ENCODE results near the gene BET1L.

Gene BET1L

DNA sequence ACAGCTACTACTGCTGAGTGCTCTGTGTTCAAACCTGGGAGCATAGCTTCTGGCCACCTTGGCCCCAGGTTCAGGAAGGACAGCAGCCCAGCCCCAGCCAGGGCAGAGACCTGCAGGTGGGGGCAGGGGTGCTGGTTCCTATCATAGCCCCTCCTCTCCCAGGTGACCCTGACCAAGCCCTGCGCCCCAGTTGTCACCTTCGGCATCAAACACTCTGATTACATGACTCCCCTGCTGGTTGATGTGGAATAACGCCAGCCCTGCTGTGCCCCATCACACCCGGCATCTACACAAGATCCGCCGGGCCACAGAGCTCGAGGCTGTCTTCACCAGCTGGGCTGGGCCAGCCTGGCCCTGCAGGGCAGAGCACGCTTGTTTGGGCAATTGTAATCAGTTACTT is 7.4 kb downstream of the BET1L start:
- Histone ChIP-seq H3K4me3 (ENCODE audit: low read depth in 1 of 2, low read length in 2 of 2) (no peak overlapping the region), H3K9me3 (ENCODE audit: insufficient read depth, low read length, severe bottlenecking) (no peaks in the 10 kb centered on the region), H3K9ac (ENCODE audit: low read depth, low read length) (no peak overlapping the region), H3K36me3 (ENCODE audit: insufficient read depth, low read length) (peaks cover 11% of the 10 kb centered on the region), H4K20me1 (ENCODE audit: insufficient read depth, low read length) (peaks cover 21% of the 10 kb centered on the region; the same call in 1 of the 2 replicates), H3K4me2 (ENCODE audit: insufficient read depth, low read length) (no peak overlapping the region), H3K79me2 (ENCODE audit: insufficient read depth, low read length) (no peaks in the 10 kb centered on the region; the same call in 1 of the 2 replicates), H2AFZ (ENCODE audit: low read depth, low read length) (no peak overlapping the region), H3K27ac (ENCODE audit: low read length) (no peak overlapping the region), H3K27me3 (ENCODE audit: insufficient read depth, low read length, poor library complexity) (no peaks in the 10 kb centered on the region), H3K4me1 (ENCODE audit: insufficient read depth, low read length) (no peaks in the 10 kb centered on the region)
- no peak for TF ChIP-seq EZH2 (IDR thresholded peaks at IDR 0.05; ENCODE audit: borderline replicate concordance, low read depth, low read length, severe bottlenecking)
- TF ChIP-seq, protein P1, sequence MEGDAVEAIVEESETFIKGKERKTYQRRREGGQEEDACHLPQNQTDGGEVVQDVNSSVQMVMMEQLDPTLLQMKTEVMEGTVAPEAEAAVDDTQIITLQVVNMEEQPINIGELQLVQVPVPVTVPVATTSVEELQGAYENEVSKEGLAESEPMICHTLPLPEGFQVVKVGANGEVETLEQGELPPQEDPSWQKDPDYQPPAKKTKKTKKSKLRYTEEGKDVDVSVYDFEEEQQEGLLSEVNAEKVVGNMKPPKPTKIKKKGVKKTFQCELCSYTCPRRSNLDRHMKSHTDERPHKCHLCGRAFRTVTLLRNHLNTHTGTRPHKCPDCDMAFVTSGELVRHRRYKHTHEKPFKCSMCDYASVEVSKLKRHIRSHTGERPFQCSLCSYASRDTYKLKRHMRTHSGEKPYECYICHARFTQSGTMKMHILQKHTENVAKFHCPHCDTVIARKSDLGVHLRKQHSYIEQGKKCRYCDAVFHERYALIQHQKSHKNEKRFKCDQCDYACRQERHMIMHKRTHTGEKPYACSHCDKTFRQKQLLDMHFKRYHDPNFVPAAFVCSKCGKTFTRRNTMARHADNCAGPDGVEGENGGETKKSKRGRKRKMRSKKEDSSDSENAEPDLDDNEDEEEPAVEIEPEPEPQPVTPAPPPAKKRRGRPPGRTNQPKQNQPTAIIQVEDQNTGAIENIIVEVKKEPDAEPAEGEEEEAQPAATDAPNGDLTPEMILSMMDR (IDR thresholded peaks at IDR 0.05; ENCODE audit: borderline replicate concordance, extremely low read depth, low read length, poor library complexity, severe bottlenecking) = no peak
- DNase-seq (peak; percentile 4), ATAC-seq (ENCODE audit: insufficient read depth, low read depth) (peak; percentile 38; the same call in 1 of the 3 replicates)

DNA sequence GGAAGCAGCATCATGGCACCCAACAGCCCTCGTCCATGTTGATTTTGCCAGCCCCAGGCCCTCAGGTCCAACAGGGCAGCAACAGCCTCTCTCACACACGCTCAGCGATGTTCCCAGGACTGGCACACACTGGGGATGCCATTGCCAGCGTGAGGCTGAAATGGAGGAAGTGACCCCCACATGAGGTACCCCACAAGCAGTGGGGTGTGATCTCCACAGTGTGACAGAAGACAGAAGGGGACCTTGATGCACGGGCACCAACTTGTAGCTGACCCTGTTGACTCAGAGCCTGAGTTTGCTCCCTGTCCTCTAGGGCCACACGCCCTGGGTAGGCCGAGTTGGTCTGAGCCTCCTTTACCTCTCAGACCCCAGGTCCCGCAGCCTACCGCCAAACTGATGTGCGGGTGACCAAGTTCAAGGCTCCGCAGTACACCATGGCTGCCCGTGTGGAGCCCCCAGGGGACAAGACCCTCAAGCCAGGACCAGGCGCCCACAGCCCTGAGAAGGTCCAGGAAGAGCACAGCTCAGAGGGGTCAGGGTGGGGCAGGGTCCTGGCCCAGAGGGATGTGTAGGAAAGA is 8.1 kb downstream of the BET1L start:
- Histone ChIP-seq H3K9ac (ENCODE audit: low read depth, low read length) (no peak overlapping the region), H3K27me3 (ENCODE audit: insufficient read depth, low read length, poor library complexity) (no peaks in the 10 kb centered on the region), H3K9me3 (ENCODE audit: insufficient read depth, low read length, severe bottlenecking) (no peaks in the 10 kb centered on the region), H4K20me1 (ENCODE audit: insufficient read depth, low read length) (peaks cover 14% of the 10 kb centered on the region; the same call in 1 of the 2 replicates), H3K36me3 (ENCODE audit: insufficient read depth, low read length) (peaks cover 4% of the 10 kb centered on the region), H2AFZ (ENCODE audit: low read depth, low read length) (no peak overlapping the region), H3K4me3 (ENCODE audit: low read depth in 1 of 2, low read length in 2 of 2) (no peak overlapping the region), H3K4me1 (ENCODE audit: insufficient read depth, low read length) (no peaks in the 10 kb centered on the region), H3K27ac (ENCODE audit: low read length) (no peak overlapping the region), H3K79me2 (ENCODE audit: insufficient read depth, low read length) (no peaks in the 10 kb centered on the region), H3K4me2 (ENCODE audit: insufficient read depth, low read length) (no peak overlapping the region)
- TF ChIP-seq, protein P1 (IDR thresholded peaks at IDR 0.05; ENCODE audit: borderline replicate concordance, extremely low read depth, low read length, poor library complexity, severe bottlenecking) = no peak
- TF ChIP-seq EZH2 (IDR thresholded peaks at IDR 0.05; ENCODE audit: borderline replicate concordance, low read depth, low read length, severe bottlenecking) = no peak
- ATAC-seq (ENCODE audit: insufficient read depth, low read depth) (no peak; the same call in 2 of the 3 replicates), DNase-seq (no peak)

DNA sequence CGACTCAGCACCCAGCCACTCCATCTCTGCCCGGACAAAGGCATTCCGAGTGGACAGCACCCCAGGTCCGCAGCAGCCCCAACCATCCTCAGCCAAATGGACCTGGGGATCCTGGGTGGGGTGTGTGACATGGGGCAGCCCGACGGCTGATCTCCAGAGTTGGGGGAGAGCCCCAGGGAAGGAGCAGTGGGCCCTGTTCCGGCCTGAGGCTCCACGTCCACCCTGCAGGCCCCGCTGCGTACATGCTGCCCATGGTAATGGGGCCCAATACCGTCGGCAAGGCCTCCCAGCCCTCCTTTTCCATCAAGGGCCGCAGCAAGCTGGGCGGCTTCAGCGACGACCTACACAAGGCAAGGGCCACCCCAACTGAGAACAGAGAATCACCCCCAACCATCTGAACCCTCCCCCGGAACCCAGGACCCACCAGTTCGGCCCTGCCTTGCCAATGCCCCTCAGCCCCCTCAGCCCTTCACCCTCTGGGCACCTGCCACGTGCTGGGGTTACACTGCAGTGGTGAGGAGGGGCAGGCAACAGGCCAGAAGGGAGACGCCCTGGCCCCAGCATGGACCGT is 8.9 kb downstream of the BET1L start:
- H3K4me1 ChIP-seq (ENCODE audit: insufficient read depth, low read length) = no peaks in the 10 kb centered on the region
- no peaks in the 10 kb centered on the region for H3K9me3 ChIP-seq (ENCODE audit: insufficient read depth, low read length, severe bottlenecking)
- H3K79me2 ChIP-seq (ENCODE audit: insufficient read depth, low read length) = no peaks in the 10 kb centered on the region
- peaks cover 7% of the 10 kb centered on the region; the same call in 1 of the 2 replicates for H4K20me1 ChIP-seq (ENCODE audit: insufficient read depth, low read length)
- H3K9ac ChIP-seq (ENCODE audit: low read depth, low read length) = no peak overlapping the region
- no peak overlapping the region for H3K4me2 ChIP-seq (ENCODE audit: insufficient read depth, low read length)
- no peak overlapping the region for H3K4me3 ChIP-seq (ENCODE audit: low read depth in 1 of 2, low read length in 2 of 2)
- H3K36me3 ChIP-seq (ENCODE audit: insufficient read depth, low read length) = no peaks in the 10 kb centered on the region
- no peaks in the 10 kb centered on the region for H3K27me3 ChIP-seq (ENCODE audit: insufficient read depth, low read length, poor library complexity)
- no peak overlapping the region for H3K27ac ChIP-seq (ENCODE audit: low read length)
- H2AFZ ChIP-seq (ENCODE audit: low read depth, low read length) = no peak overlapping the region
- ATAC-seq (ENCODE audit: insufficient read depth, low read depth) (no peak), DNase-seq (peak; percentile 3)
- TF ChIP-seq EZH2 (IDR thresholded peaks at IDR 0.05; ENCODE audit: borderline replicate concordance, low read depth, low read length, severe bottlenecking) = no peak
- TF ChIP-seq, protein P1 (IDR thresholded peaks at IDR 0.05; ENCODE audit: borderline replicate concordance, extremely low read depth, low read length, poor library complexity, severe bottlenecking) = no peak
